ENCODE data around the gene RSAD1.

Gene RSAD1

DNA sequence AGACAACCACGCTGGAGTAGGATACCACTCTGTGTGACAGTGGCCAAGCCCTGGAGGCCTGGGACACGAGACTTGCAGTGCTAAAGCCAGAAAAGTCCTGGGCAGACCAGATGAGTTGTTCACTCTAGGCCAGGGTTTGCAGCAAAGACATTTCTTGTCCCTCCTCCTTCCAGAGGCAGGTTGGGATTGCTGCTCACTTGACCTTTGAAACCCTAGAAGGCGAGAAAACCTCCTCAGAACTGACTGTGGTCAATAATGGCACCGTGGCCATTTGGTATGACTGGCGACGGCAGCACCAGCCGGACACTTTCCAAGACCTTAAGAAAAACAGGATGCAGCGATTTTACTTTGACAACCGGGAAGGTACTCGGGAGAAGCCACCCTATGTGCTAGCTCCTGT is 44.1 kb downstream of the RSAD1 start:
- no peak for DNase-seq

DNA sequence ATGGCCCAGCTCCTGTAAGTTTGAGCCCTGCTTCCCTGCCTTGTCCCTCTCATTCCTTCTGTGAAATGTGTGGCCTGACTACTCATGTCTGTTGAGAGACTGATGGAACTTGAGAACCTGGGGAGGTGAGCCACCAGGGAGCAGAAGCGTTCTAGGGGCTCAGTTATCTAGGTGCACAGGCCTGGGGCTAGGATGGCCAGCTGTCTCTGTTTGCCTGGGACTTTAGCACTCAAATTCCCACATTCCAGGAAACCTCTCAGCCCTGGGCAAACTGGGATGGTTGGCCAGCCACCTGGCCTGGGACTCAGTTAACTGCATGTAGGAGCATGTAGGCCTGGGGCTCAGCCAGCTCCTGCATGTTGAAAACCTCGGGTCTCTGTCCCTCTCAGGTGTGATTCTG is 44.5 kb downstream of the RSAD1 start:
- no peak for DNase-seq

DNA sequence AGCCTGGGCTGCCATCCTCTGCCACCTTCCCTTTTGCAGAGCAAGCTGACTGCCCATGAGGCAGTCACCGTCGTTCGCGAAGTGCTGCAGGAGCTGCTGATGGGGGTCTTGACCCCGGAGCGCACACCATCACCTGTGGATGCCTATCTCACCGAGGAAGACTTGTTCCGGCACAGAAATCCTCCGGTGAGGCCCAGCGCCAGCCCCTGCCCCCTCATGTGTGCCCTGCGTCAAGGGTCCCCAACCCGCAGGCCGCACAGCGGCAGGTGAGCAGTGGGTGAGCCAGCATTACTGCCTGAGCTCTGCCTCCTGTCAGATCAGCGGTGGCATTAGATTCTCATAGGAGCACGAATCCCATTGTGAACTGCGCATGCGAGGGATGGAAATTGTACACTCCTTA is 46.2 kb downstream of the RSAD1 start:
- no peak for DNase-seq

DNA sequence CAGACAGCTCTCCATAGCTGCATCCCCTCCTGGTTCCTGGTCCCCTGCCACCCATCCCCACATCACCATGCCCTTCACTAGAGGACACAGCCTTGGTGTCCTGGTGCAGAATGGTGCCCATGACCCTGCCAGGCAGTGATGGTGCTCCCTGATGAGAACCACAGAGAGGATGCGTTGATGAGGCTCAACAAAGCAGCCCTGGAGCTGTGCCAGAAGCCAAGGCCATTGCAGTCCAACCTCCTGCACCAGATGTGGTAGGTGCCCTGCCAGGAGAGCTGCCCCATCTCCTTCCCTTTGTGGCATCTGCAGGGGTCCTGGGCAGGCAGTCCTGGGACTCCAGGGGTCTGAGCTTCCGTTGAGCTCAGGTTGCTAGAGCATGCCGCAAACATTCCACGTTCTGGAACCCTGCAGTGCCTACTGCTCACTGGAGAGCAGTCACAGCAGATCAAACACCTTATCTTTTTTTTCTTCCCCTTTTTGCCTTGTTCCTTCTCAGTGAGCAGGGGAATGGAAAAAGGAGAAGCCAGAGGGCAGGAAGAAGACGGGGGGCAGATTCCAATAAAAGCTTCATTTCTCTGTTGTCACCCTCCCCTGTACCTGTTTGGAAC is 48.6 kb downstream of the RSAD1 start:
- DNase-seq: no peak

DNA sequence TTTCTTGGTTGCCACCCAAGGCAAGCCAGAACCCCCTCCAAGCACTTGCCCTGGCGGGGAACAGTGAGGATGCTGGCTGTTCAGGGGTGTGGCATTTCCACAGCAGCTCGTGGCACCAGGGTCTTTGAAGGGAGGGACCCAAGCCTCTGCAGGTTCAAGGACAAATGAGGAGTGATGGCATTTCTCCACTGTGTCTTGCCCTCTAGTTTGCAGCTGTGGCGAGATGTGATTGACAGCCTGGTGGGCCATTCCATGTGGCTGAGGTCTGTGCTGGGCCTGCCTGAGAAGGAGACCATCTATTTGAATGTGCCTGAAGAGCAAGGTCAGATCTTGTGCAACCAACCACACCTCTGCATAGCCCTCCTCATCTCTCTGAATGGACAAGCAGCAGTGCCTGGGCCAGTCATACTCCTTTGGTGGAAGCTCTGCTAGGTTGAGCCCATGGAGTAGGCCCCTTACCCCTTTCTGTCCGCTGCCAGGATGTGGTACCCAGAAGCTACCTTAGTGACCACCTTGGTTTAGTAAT is 49.4 kb downstream of the RSAD1 start:
- no peak for DNase-seq

DNA sequence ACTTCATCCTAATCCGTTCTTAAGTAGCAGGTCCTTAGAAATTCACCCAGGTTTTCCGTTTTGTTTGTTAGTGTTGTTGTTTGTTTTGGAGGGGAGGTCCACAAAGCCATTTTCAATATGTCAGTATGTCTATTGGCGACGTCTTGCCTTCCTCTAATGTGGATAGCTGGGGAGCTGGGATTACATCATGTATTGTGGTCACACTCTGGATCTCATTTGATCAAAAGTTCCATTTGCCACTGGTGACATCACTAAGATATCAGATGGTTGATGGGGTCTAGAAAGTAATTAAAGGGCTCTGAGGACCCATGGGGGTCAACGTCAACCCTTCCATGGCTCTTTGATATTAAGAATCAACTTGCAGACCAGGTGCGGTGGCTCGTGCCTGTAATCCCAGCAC is 51.2 kb downstream of the RSAD1 start:
- no peak for DNase-seq

DNA sequence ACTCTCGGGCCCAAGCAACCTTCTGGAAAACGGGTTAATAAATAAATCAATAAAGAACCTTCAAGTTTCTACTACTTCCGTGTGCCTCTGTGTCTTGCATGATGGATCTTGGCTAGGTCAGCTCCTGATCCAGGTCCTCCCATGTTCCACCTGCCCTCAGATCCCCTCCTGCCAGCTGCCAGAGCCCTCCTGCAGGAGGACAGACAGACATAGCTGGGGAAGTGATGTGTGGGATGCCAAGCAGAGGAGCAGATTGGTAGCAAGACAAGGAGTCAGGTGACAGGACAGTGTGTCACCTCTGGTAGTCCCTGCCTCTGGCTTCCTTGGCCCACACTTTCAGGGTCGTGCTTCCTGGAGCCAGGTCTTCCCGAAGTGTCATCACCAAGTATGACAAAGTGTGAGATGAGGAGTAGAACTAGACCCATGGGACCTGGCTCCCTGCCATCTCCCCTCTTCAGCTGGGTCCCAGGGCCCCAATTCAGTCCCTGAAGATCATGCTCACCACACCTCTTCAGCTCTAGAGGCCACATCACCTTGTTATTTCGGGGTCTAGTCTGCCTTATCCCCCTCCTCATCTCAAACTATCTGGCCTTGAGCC is 52.9 kb downstream of the RSAD1 start:
- DNase-seq: no peak

DNA sequence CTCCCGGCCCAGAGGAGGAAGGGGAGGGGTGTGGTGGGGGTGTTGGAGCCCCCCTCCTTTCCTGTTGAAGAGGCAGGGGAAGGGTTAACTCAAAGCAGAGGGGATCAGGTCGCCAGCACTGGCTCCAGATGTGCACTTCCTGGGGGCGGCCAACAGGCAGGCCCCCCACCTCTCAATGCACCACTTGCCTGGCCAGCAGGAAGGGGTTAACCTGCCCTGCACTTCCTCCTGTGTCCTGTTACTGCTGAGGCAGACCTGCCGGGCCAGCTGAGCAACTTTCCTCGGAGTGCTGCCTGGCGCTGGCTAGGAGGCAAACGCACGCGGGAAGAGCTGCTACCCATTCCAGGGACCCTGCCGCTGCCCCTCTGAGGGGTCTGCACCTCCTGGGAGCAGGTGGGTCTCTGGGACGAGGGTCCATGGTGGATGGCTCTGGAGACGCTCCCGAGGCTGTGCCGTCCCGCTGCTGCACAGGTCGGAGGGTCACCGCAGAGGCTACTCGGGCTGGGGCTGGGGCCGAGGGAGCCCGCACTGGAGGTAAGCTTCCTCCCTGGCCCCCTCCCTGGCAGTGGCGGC is 53.9 kb downstream of the RSAD1 start, which contains the start of gene EPN3:
Gene EPN3 (plus strand): TSS at position 284 of the 573 bp plus-strand sequence. CDS start 3,822 bp downstream, outside the sequence.
- DNase-seq: no peak

DNA sequence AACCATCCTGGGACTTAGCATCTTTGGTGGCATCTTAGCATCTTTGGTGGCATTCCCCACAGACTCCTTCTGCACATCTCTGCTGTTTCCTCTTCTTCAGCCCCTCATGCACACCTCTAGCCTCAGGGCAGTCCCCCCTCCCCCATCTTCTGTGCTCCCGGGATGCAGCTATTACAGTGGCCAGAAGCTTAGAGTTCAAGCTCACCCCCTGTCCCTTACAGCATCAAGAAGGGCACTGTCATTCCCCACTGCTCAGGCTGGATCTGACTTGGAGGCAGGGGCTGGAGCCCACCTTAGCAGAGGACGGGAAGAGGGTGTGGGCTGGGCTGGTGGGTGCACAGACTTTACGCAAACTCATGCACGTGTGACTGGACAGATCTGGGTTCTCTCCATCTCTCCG is 54.5 kb downstream of the RSAD1 start:
- no peak for DNase-seq

DNA sequence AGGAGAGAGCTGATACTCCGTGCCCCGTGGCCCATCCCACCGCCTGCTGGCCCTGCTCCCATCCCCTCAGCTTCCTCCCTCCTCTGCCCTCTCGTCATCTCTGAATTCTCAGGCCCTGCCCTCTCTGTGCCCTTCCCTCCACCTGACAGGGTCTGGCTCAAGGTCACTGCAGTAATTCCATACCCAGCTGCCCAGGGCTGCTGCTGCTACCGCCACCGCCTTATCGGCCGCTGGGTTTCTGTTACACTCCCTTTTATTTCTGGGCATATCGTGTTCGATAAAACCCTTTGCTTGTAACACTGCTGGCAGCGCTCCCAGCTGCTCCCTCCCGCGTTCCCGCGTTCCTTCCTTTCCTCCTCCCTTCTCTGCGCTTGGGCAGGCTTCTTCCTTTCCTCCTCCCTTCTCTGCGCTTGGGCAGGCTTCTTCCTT is 55.1 kb downstream of the RSAD1 start:
- no peak for DNase-seq

DNA sequence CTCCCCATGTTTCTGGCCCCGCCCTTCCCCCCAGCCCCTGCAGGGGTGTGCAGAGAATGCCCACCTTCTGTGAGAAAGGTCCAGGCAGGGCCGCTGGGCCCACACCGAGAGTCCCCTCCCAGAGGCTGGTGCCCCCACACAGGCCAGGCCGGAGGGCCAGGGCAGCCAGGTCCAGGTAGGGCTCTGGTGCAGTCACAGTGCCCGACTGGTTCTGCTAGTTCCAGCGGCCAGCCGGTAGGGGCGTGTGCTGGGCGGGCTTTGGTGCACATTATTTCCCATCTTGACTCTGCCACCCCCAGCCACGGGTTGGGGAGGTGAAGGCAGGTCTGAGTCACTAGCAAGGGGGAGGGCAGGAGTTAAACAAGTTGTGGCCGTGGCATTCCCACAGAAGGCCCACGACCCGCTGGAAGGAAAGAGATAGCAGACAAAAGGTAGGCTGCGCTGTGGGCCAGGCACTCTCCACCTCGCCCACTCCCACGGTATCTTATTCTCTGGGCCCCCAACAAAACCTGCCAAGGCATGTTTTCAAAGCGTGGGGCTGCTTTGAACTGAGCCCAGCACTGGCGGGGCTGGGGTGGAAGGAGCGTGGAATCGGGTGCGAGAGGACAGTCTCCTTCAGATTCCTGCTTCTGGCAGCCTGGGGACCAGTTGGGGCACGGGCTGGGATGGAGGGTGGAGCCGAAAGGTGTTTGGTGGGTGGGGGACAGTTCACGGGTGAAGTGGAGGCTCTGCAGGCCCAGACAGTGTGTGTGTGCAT is 55.7 kb downstream of the RSAD1 start:
- DNase-seq: no peak

DNA sequence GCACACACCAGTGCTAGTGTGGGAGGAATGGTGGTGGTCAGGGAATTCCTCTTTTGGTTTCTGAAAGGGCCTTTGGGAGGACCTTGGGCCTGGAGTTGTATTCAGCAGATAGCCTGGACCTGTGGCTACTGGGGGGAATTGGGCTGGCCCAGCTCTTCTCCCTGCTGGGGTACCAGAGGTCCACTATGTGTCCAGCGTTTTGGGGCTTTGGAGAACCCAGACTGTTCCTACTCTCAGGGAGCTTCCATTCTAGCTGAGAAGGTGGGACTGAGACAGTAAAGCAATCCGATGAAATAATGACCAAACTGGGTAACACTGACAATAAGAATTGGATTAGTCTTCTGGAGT is 56.3 kb downstream of the RSAD1 start:
- DNase-seq: no peak

DNA sequence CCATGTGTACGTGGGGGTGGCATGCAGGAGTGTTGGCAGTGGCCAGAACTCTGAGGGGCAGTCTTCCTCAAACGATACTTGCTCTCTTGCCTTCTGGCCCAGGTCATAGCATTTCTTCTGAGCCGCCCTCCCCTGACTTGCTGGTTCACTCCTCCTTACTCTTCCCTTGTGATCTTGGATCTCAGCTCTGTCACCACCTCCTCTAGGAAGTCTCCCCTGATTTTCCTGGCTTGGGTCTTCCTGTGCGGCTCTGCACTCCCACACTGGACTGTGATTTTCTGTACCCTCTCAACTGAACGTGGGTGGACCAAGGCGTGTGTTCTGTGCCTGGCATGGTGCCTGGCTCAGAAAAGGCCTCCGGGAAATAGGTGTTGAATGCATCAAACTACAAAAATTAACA is 56.7 kb downstream of the RSAD1 start:
- no peak for DNase-seq
